A673 (cell line): ENCODE measurements around the gene FAM3C. TPM values are rescaled to one million over a fixed set of nuclear protein-coding genes. Genes with fewer than 3 reads are reported as not detected.

Source experiments
- BruUV-seq: library from RNA; stranded (reverse); fragments of 400-500 nt; replicated peaks from 2 replicates; lab custom pipeline; 2021; lab: Mats Ljungman, UMichigan
- CTCF ChIA-PET: fragments of 300-600 bp; sonication (Branson Sonifier 250); formaldehyde crosslinking; loops from one replicate; lab custom pipeline; 2022; ENCODE audit warnings: antibody characterized with exemption; lab: Charles Lee
- POLR2A ChIA-PET: fragments of 300-600 bp; sonication (Branson Sonifier 250); formaldehyde crosslinking; loops from one replicate; lab custom pipeline; 2022; ENCODE audit warnings: antibody characterized with exemption; ENCODE audit not compliant: low non-redundant PET; lab: Charles Lee
- DNase-seq: peaks from one replicate; pipeline ENCODE4 v3.0.0-alpha.2; 2015; ENCODE audit warnings: low spot score
- H3K27ac ChIP-seq: fragments of 200-600 bp; sonication (generic); 2 replicates; pipeline ENCODE4 v1.5.1; 2016; ENCODE audit warnings: mixed run types, low read depth, mild to moderate bottlenecking, mixed read lengths, antibody characterized with exemption, low read length; ENCODE audit not compliant: poor library complexity, severe bottlenecking
- H3K27me3 ChIP-seq: fragments of 200-600 bp; sonication (generic); replicated peaks from 2 replicates; pipeline ENCODE4 v1.6.1; 2017; ENCODE audit warnings: mixed run types, low read depth, mild to moderate bottlenecking, mixed read lengths, antibody characterized with exemption, low read length; ENCODE audit not compliant: insufficient read depth, poor library complexity
- H3K36me3 ChIP-seq: fragments of 200-600 bp; sonication (generic); 2 replicates; pipeline ENCODE4 v1.6.1; 2016; ENCODE audit warnings: mixed run types, mild to moderate bottlenecking, mixed read lengths, antibody characterized with exemption, low read length; ENCODE audit not compliant: insufficient read depth, poor library complexity, severe bottlenecking
- H3K4me1 ChIP-seq: fragments of 200-600 bp; sonication (generic); 2 replicates; pipeline ENCODE4 v1.6.1; 2017; ENCODE audit warnings: mixed run types, mild to moderate bottlenecking, mixed read lengths, antibody characterized with exemption, low read length; ENCODE audit not compliant: insufficient read depth, poor library complexity, severe bottlenecking
- H3K4me3 ChIP-seq: fragments of 200-600 bp; sonication (generic); 2 replicates; pipeline ENCODE4 v1.5.1; 2016; ENCODE audit warnings: low read depth, mixed run types, mild to moderate bottlenecking, mixed read lengths, low read length; ENCODE audit not compliant: poor library complexity, severe bottlenecking
- H3K9me3 ChIP-seq: fragments of 200-600 bp; sonication (generic); 2 replicates; pipeline ENCODE4 v1.6.1; 2016; ENCODE audit warnings: mixed run types, low read depth, mild to moderate bottlenecking, mixed read lengths, antibody characterized with exemption, low read length; ENCODE audit not compliant: poor library complexity, severe bottlenecking
- CTCF ChIP-seq: fragments of 300-800, 200-600 bp; sonication (generic); conservative IDR thresholded peaks from 2 replicates; pipeline ENCODE4 v1.5.1; 2017; ENCODE audit warnings: low read depth, mild to moderate bottlenecking, antibody characterized with exemption, low read length, moderate library complexity, mixed read lengths
- EZH2 ChIP-seq: fragments of 200-600 bp; sonication (generic); IDR thresholded peaks from 2 replicates; pipeline ENCODE4 v1.6.1; 2017; ENCODE audit warnings: borderline replicate concordance, low read depth, mild to moderate bottlenecking, mixed read lengths, antibody characterized with exemption, low read length; ENCODE audit not compliant: poor library complexity, severe bottlenecking
- intact Hi-C: fragments of 100-400 bp; cut with micrococcal nuclease; formaldehyde crosslinking; loops from one replicate; pipeline ENCODE4 v1.10.0; 2022; ENCODE audit not compliant: unreplicated experiment
- total RNA-seq: library from RNA; stranded (reverse); gene quantifications from 2 replicates; pipeline ENCODE4 v1.2.3, GENCODE V29; 2021

Gene FAM3C
- total RNA-seq, 1 experiment from 2014 or later = 33.0 TPM

GRCh38 chr7:121330053-121330833 lies 65.9 kb downstream of the FAM3C start:
- intact Hi-C loops = loop anchor here (10.0 kb wide), 2 partner anchors 345 to 535 kb away; partner anchors contain the start of gene CPED1
- peak overlapping the region; percentile 27 for H3K4me3 ChIP-seq
- H3K9me3 ChIP-seq = no peaks in the 10 kb centered on the region
- peaks cover 15% of the 10 kb centered on the region for H3K4me1 ChIP-seq
- BruUV-seq = no TSS peak
- POLR2A ChIA-PET = no interaction called here
- peak; percentile 24 for DNase-seq
- TF ChIP-seq EZH2 (peak; percentile 94), CTCF (no peak)
- peaks cover 84% of the 10 kb centered on the region for H3K27me3 ChIP-seq
- CTCF ChIA-PET = interaction anchor here (0.7 kb wide), 1 partner anchor 13 kb away, joined by 4 read pairs; no protein-coding TSS in a partner anchor
- no peak overlapping the region for H3K27ac ChIP-seq
- no peaks in the 10 kb centered on the region for H3K36me3 ChIP-seq

- no peak for DNase-seq
- Histone ChIP-seq H3K27ac (no peak overlapping the region), H3K4me3 (peak overlapping the region; percentile 27), H3K9me3 (no peaks in the 10 kb centered on the region), H3K27me3 (peaks cover 78% of the 10 kb centered on the region), H3K36me3 (no peaks in the 10 kb centered on the region), H3K4me1 (peaks cover 15% of the 10 kb centered on the region)
- POLR2A ChIA-PET = no interaction called here
- no TSS peak for BruUV-seq
- TF ChIP-seq EZH2 (peak; percentile 25), CTCF (no peak)
- CTCF ChIA-PET = no interaction called here
- intact Hi-C loops = loop anchor here (10.0 kb wide), 2 partner anchors 345 to 535 kb away; partner anchors contain the start of gene CPED1
Measured at GRCh38 chr7:121329191-121330052, 66.7 kb downstream of the FAM3C start.

GRCh38 chr7:121328508-121329190 lies 67.5 kb downstream of the FAM3C start, which contains the start of gene WNT16:
Gene WNT16 (plus strand): TSS chr7:121329000. CDS start chr7:121329293, 293 bp downstream.
- H3K4me1 ChIP-seq = peaks cover 15% of the 10 kb centered on the region
- no peak for DNase-seq
- no peaks in the 10 kb centered on the region for H3K9me3 ChIP-seq
- ChIA-PET CTCF (no interaction called here), POLR2A (no interaction called here)
- peaks cover 74% of the 10 kb centered on the region for H3K27me3 ChIP-seq
- intact Hi-C loops = no loop called here
- no TSS peak for BruUV-seq
- H3K4me3 ChIP-seq = peak within 1 kb of the TSS; percentile 27
- TF ChIP-seq EZH2 (no peak), CTCF (no peak)
- H3K27ac ChIP-seq = no peak within 1 kb of the TSS
- no peaks in the 10 kb centered on the region for H3K36me3 ChIP-seq
